ENCODE data around the gene XRCC5. TPM values are rescaled to one million over a fixed set of nuclear protein-coding genes. Genes with fewer than 3 reads are reported as not detected.

The XRCC5 gene
- total RNA-seq, 3 donors from 2014 or later: 169 to 207 (median 175) TPM

GRCh38 chr2:216211614-216212145 lies 102.5 kb downstream of the XRCC5 start:
- Histone ChIP-seq H3K4me1 (ENCODE audit: low read depth) (no peaks in the 10 kb centered on the region), H3K36me3 (ENCODE audit: low read depth) (peaks cover 8% of the 10 kb centered on the region), H3K9me3 (no peaks in the 10 kb centered on the region), H3K4me3 (no peak overlapping the region)
- TF ChIP-seq CTCF (IDR thresholded peaks at IDR 0.05): no peak
- no peak for ATAC-seq
- intact Hi-C loops (cut with DNase I, micrococcal nuclease): no loop called here
- DNase-seq: no peak

GRCh38 chr2:216214768-216215167 lies 105.6 kb downstream of the XRCC5 start:
- no peak overlapping the region for H3K4me3 ChIP-seq
- intact Hi-C loops (cut with DNase I, micrococcal nuclease): no loop called here
- no peak for TF ChIP-seq CTCF (IDR thresholded peaks at IDR 0.05)
- DNase-seq (no peak), ATAC-seq (no peak)
- H3K9me3 ChIP-seq: no peaks in the 10 kb centered on the region
- H3K36me3 ChIP-seq (ENCODE audit: low read depth): peaks cover 8% of the 10 kb centered on the region
- no peaks in the 10 kb centered on the region for H3K4me1 ChIP-seq (ENCODE audit: low read depth)

GRCh38 chr2:216215658-216216390 lies 106.7 kb downstream of the XRCC5 start:
- DNase-seq (no peak), ATAC-seq (peak; percentile 47)
- Histone ChIP-seq H3K36me3 (ENCODE audit: low read depth) (peaks cover 8% of the 10 kb centered on the region), H3K9me3 (no peaks in the 10 kb centered on the region), H3K4me3 (no peak overlapping the region), H3K4me1 (ENCODE audit: low read depth) (no peaks in the 10 kb centered on the region)
- intact Hi-C loops (cut with DNase I, micrococcal nuclease): no loop called here
- no peak for TF ChIP-seq CTCF (IDR thresholded peaks at IDR 0.05)

GRCh38 chr2:216216951-216217903 lies 108.1 kb downstream of the XRCC5 start:
- DNase-seq: no peak
- H3K36me3 ChIP-seq (ENCODE audit: low read depth): peaks cover 8% of the 10 kb centered on the region
- H3K4me1 ChIP-seq (ENCODE audit: low read depth): no peaks in the 10 kb centered on the region
- no peak for TF ChIP-seq CTCF (IDR thresholded peaks at IDR 0.05)
- intact Hi-C loops (cut with DNase I, micrococcal nuclease): no loop called here
- H3K9me3 ChIP-seq: no peaks in the 10 kb centered on the region
- no peak overlapping the region for H3K4me3 ChIP-seq
- ATAC-seq: peak; percentile 23

GRCh38 chr2:216217904-216218260 lies 108.7 kb downstream of the XRCC5 start:
- H3K4me3 ChIP-seq: no peak overlapping the region
- ATAC-seq: no peak
- H3K9me3 ChIP-seq: no peaks in the 10 kb centered on the region
- TF ChIP-seq CTCF (IDR thresholded peaks at IDR 0.05): no peak
- H3K4me1 ChIP-seq (ENCODE audit: low read depth): no peaks in the 10 kb centered on the region
- peaks cover 8% of the 10 kb centered on the region for H3K36me3 ChIP-seq (ENCODE audit: low read depth)
- intact Hi-C loops (cut with DNase I, micrococcal nuclease): no loop called here
- no peak for DNase-seq

All from mucosa of descending colon (tissue), 3 donors.